H1 (cell line): ENCODE data around the gene CHST12. TPM values are rescaled to one million over a fixed set of nuclear protein-coding genes. Genes with fewer than 3 reads are reported as not detected.

Source experiments
- CTCF ChIA-PET: fragments of 300-600 bp; sonication (Branson Sonifier 250); formaldehyde crosslinking; loops from one replicate; lab custom pipeline; 2021; ENCODE audit not compliant: partially characterized antibody; lab: Charles Lee
- POLR2A ChIA-PET: fragments of 300-600 bp; sonication (Branson Sonifier 250); formaldehyde crosslinking; loops from one replicate; lab custom pipeline; 2021; ENCODE audit warnings: inconsistent platforms; ENCODE audit not compliant: partially characterized antibody; lab: Charles Lee
- DNase-seq, 2 experiments: peaks; one replicate each; pipeline versions ENCODE4 v3.0.0 to v3.0.0-alpha.2; 2010 to 2022; ENCODE audit warnings: low spot score in 2 of 2, low read depth in 1 of 2, mixed read lengths in 1 of 2
- FAIRE-seq: peaks from 2 replicates; lab custom pipeline; 2011; peaks lifted over from hg19 to GRCh38; lab: Jason Lieb, UNC
- H2AFZ ChIP-seq: 2 replicates; pipeline ENCODE4 v1.8.1; 2012; ENCODE audit warnings: low read length, inconsistent platforms
- H2AK5ac ChIP-seq: 2 replicates; pipeline ENCODE4 v1.6.1; 2013; ENCODE audit warnings: low read depth, low read length
- H2BK120ac ChIP-seq: replicated peaks from 2 replicates; pipeline ENCODE3; 2013; ENCODE audit warnings: low read depth, low read length, inconsistent platforms
- H2BK12ac ChIP-seq: 2 replicates; pipeline ENCODE4 v1.6.1; 2013; ENCODE audit warnings: low read depth, low read length
- H2BK15ac ChIP-seq: 2 replicates; pipeline ENCODE4 v1.6.1; 2013; ENCODE audit warnings: low read length
- H2BK20ac ChIP-seq: 2 replicates; pipeline ENCODE4 v1.6.1; 2013; ENCODE audit warnings: low read length
- H2BK5ac ChIP-seq: 2 replicates; pipeline ENCODE4 v1.6.1; 2013; ENCODE audit warnings: low read depth, low read length
- H3K14ac ChIP-seq: 2 replicates; pipeline ENCODE4 v1.6.1; 2013; ENCODE audit warnings: inconsistent platforms; ENCODE audit not compliant: insufficient read length
- H3K18ac ChIP-seq: 2 replicates; pipeline ENCODE4 v1.6.1; 2013; ENCODE audit warnings: low read length; ENCODE audit errors: extremely low read depth
- H3K23ac ChIP-seq: 2 replicates; pipeline ENCODE4 v1.6.1; 2013; ENCODE audit warnings: inconsistent platforms; ENCODE audit not compliant: insufficient read length
- H3K23me2 ChIP-seq: 2 replicates; pipeline ENCODE4 v1.6.1; 2013; ENCODE audit warnings: low read depth, low read length
- H3K27ac ChIP-seq: 2 replicates; pipeline ENCODE4 v1.6.1; 2011; ENCODE audit warnings: low read depth, low read length, inconsistent platforms
- H3K27me3 ChIP-seq, 4 experiments: replicated peaks in 1 of 4; 1 replicate in 1 of 4; 2 replicates in 3 of 4; pipeline versions ENCODE4 v1.6.1 to v1.8.1; 2011 to 2013; ENCODE audit warnings: low read length in 3 of 4, mild to moderate bottlenecking in 3 of 4, inconsistent platforms in 2 of 4, mixed read lengths in 2 of 4, moderate library complexity in 1 of 4; ENCODE audit not compliant: control insufficient read depth in 3 of 4, insufficient read depth in 3 of 4; ENCODE audit errors: extremely low read depth in 1 of 4
- H3K36me3 ChIP-seq, 4 experiments: 2 replicates each; pipeline versions ENCODE4 v1.6.1 to v1.8.1; 2011 to 2013; ENCODE audit warnings: mild to moderate bottlenecking in 4 of 4, low read length in 3 of 4, moderate library complexity in 2 of 4, control low read depth in 1 of 4, inconsistent platforms in 1 of 4; ENCODE audit not compliant: insufficient read depth in 4 of 4, control insufficient read depth in 2 of 4
- H3K4ac ChIP-seq: replicated peaks from 2 replicates; pipeline ENCODE3; 2013; ENCODE audit warnings: low read length, low read depth, mixed read lengths, inconsistent platforms; ENCODE audit not compliant: insufficient read length
- H3K4me1 ChIP-seq, 4 experiments: replicated peaks in 1 of 4; 1 replicate in 1 of 4; 2 replicates in 3 of 4; pipeline versions ENCODE4 v1.6.1 to v1.8.1; 2011 to 2013; ENCODE audit warnings: low read length in 3 of 4, inconsistent platforms in 2 of 4, mixed read lengths in 1 of 4; ENCODE audit not compliant: insufficient read depth in 4 of 4, control insufficient read depth in 3 of 4
- H3K4me2 ChIP-seq, 2 experiments: 2 replicates each; pipeline versions ENCODE4 v1.6.1 to v1.8.1; 2011 to 2013; ENCODE audit warnings: low read depth in 2 of 2, low read length in 2 of 2, control low read depth in 1 of 2, inconsistent platforms in 1 of 2, mild to moderate bottlenecking in 1 of 2; ENCODE audit not compliant: insufficient read depth in 1 of 2
- H3K4me3 ChIP-seq, 4 experiments: fragments of 200-600, 300-600 bp in 1 of 4; sonication (generic), shearing (Covaris generic), sonication (Bioruptor Twin) in 1 of 4; 2 replicates each; pipeline versions ENCODE4 v1.5.1 to v1.8.1; 2011 to 2016; ENCODE audit warnings: low read length in 4 of 4, low read depth in 3 of 4, control low read depth in 2 of 4, inconsistent platforms in 2 of 4, mild to moderate bottlenecking in 2 of 4, mixed read lengths in 1 of 4, moderate library complexity in 1 of 4; ENCODE audit not compliant: insufficient read depth in 2 of 4; ENCODE audit errors: extremely low read depth in 1 of 4
- H3K56ac ChIP-seq: replicated peaks from 2 replicates; pipeline ENCODE3; 2013; ENCODE audit warnings: low read depth, mild to moderate bottlenecking, mixed read lengths, low read length, inconsistent platforms; ENCODE audit not compliant: insufficient read length
- H3K79me1 ChIP-seq: 2 replicates; pipeline ENCODE4 v1.6.1; 2013; ENCODE audit warnings: low read depth, low read length, control low read depth
- H3K79me2 ChIP-seq, 2 experiments: 2 replicates each; pipeline versions ENCODE4 v1.6.1 to v1.8.1; 2012 to 2013; ENCODE audit warnings: low read length in 2 of 2, mild to moderate bottlenecking in 2 of 2, inconsistent platforms in 1 of 2; ENCODE audit not compliant: insufficient read depth in 2 of 2, control insufficient read depth in 1 of 2
- H3K9ac ChIP-seq, 4 experiments: replicated peaks in 1 of 4; 1 replicate in 1 of 4; 2 replicates in 3 of 4; pipeline versions ENCODE4 v1.6.1 to v1.8.1; 2011 to 2013; ENCODE audit warnings: low read depth in 3 of 4, low read length in 3 of 4, control low read depth in 2 of 4, mild to moderate bottlenecking in 2 of 4, moderate library complexity in 2 of 4, inconsistent platforms in 1 of 4; ENCODE audit errors: extremely low read depth in 1 of 4
- H3K9me3 ChIP-seq, 2 experiments: 2 replicates each; pipeline versions ENCODE4 v1.6.1 to v1.8.1; 2012 to 2013; ENCODE audit warnings: mild to moderate bottlenecking in 2 of 2, moderate library complexity in 2 of 2, control low read depth in 1 of 2, inconsistent platforms in 1 of 2, low read depth in 1 of 2, low read length in 1 of 2, mixed read lengths in 1 of 2; ENCODE audit not compliant: insufficient read depth in 2 of 2
- H4K20me1 ChIP-seq, 2 experiments: replicated peaks in 1 of 2; 2 replicates each; pipeline versions ENCODE3 to v1.8.1; 2011 to 2013; ENCODE audit warnings: inconsistent platforms in 2 of 2, low read length in 2 of 2, mild to moderate bottlenecking in 1 of 2; ENCODE audit not compliant: insufficient read depth in 2 of 2, control insufficient read depth in 1 of 2
- H4K5ac ChIP-seq: 2 replicates; pipeline ENCODE4 v1.6.1; 2013; ENCODE audit warnings: low read length, low read depth, mixed read lengths, inconsistent platforms; ENCODE audit not compliant: insufficient read length
- H4K8ac ChIP-seq: 2 replicates; pipeline ENCODE4 v1.8.0; 2013; ENCODE audit warnings: mild to moderate bottlenecking, moderate library complexity, low read length, inconsistent platforms; ENCODE audit not compliant: insufficient read depth; ENCODE audit errors: extremely low read depth
- H4K91ac ChIP-seq: replicated peaks from 2 replicates; pipeline ENCODE3; 2013; ENCODE audit warnings: low read length, mixed read lengths, inconsistent platforms; ENCODE audit not compliant: insufficient read length
- HDAC6 ChIP-seq: IDR thresholded peaks from one replicate; pipeline ENCODE4 v1.7.1; 2012; ENCODE audit warnings: low read depth, mild to moderate bottlenecking, inconsistent platforms, low read length, moderate library complexity
- WGBS, 2 experiments: shearing (Covaris generic) in 1 of 2; methylation state at CpG; one replicate each; pipeline versions ENCODE4 v1.1.6 to v1.1.7; 2013 to 2015; ENCODE audit warnings: low lambda C conversion rate in 2 of 2, mixed read lengths in 2 of 2, inconsistent platforms in 1 of 2, low coverage in 1 of 2, missing lambda C conversion rate in 1 of 2; ENCODE audit not compliant: insufficient replicate concordance in 2 of 2, insufficient coverage in 1 of 2, insufficient read length in 1 of 2; ENCODE audit errors: extremely low coverage in 1 of 2, missing lambda C conversion rate in 1 of 2; 5-methylcytosine and 5-hydroxymethylcytosine counted together
- polyA plus RNA-seq, 7 experiments: library from polyadenylated mRNA; depleted of rRNA in 3 of 7; stranded (reverse) in 5 of 7; unstranded in 2 of 7; fragments of >200 nt in 5 of 7; fragments of 200-250 nt in 2 of 7; gene quantifications; 1 replicate in 5 of 7; 2 replicates in 1 of 7; 4 replicates in 1 of 7; pipeline versions ENCODE4 v1.2.1 to v1.2.3, GENCODE V29; 2011 to 2013; ENCODE audit warnings: missing spikeins in 2 of 7, mixed read lengths in 2 of 7
- total RNA-seq: library from RNA; stranded (reverse); fragmentation: NEBNext Ultra II Directional; extraction: Animal tissue kit (Norgen Biotek cat#: 25700); gene quantifications from 2 replicates; pipeline ENCODE4 v1.2.1, GENCODE V29; 2021

The CHST12 gene
- total and polyA plus RNA-seq, 2 of the 8 experiments (the other 6 are each of a cell fraction or from before 2014, with no cell fraction given) = 13.4 to 24.1 TPM

- H4K91ac ChIP-seq = no peak overlapping the region
- CTCF ChIA-PET = interaction anchor here (0.6 to 9.8 kb wide), 4 partner anchors 9 to 958 kb away, joined by 3 to 79 read pairs (median 3); no protein-coding TSS in a partner anchor
These were observed 17.0 kb downstream of the CHST12 start for GRCh38 chr7:2420216-2420933.

More at GRCh38 chr7:2420216-2420933, 17.0 kb downstream of the CHST12 start:
- WGBS, 2 experiments = 92% methylated on average over 5 of the region's 7 CpGs; no CpG with 5 or more reads in 1 of the 2 experiments
- H3K79me2 ChIP-seq = peaks cover 0 to 15% of the 10 kb centered on the region in 2 experiments; a peak in 2 of 4 replicates
- no peak overlapping the region for H3K27ac ChIP-seq
- no peaks in the 10 kb centered on the region for H3K9me3 ChIP-seq
- no peak overlapping the region for H4K8ac ChIP-seq
- no peaks in the 10 kb centered on the region for H3K23me2 ChIP-seq
- no peak overlapping the region for H3K18ac ChIP-seq
- peaks cover 0 to 2% of the 10 kb centered on the region in 2 experiments for H4K20me1 ChIP-seq
- H3K23ac ChIP-seq = no peak overlapping the region
- no peaks in the 10 kb centered on the region for H3K79me1 ChIP-seq
- H3K4me1 ChIP-seq = peaks cover 0 to 2% (median under 1%) of the 10 kb centered on the region in 4 experiments; a peak in 2 of 7 replicates
- H2BK15ac ChIP-seq = no peak overlapping the region
- no peak overlapping the region for H2AFZ ChIP-seq
- no peak overlapping the region for H3K9ac ChIP-seq
- H2AK5ac ChIP-seq = 0 out of 2 replicates have a peak overlapping the region, but pooled peaks have one; percentile 90
- DNase-seq (no peak), FAIRE-seq (no peak)
- H4K5ac ChIP-seq = no peak overlapping the region
- H2BK20ac ChIP-seq = no peak overlapping the region
- no peak overlapping the region for H2BK12ac ChIP-seq
- H3K4me2 ChIP-seq = no peak overlapping the region
- H2BK120ac ChIP-seq = no peak overlapping the region
- no peak overlapping the region for H2BK5ac ChIP-seq
- no peak overlapping the region for H3K56ac ChIP-seq
- H3K4ac ChIP-seq = no peak overlapping the region
- no peaks in the 10 kb centered on the region for H3K27me3 ChIP-seq
- TF ChIP-seq HDAC6 = no peak
- H3K14ac ChIP-seq = no peak overlapping the region
- H3K4me3 ChIP-seq = no peak overlapping the region
- H3K36me3 ChIP-seq = no peaks in the 10 kb centered on the region
- POLR2A ChIA-PET = interaction anchor here (0.9 to 1.2 kb wide), 2 partner anchors 11 to 16 kb away, joined by 3 to 4 read pairs; no protein-coding TSS in a partner anchor
